Dermis blood vessel endothelial cell (primary cell): ENCODE measurements around the gene WRNIP1. TPM values are rescaled to one million over a fixed set of nuclear protein-coding genes. Genes with fewer than 3 reads are reported as not detected.

Experiments
- DNase-seq: peaks from one replicate; pipeline ENCODE4 v3.0.0; 2010
- total RNA-seq: library from RNA; depleted of rRNA; stranded (reverse); fragments of >200 nt; gene quantifications from 2 replicates; pipeline ENCODE4 v1.2.3, GENCODE V29; 2014

Gene WRNIP1
- total RNA-seq, 1 donor from 2014 or later, result 77.3 TPM

GRCh38 chr6:2807342-2808090, 42.3 kb downstream of the WRNIP1 start:
- DNase-seq, result peak; percentile 68

DNA sequence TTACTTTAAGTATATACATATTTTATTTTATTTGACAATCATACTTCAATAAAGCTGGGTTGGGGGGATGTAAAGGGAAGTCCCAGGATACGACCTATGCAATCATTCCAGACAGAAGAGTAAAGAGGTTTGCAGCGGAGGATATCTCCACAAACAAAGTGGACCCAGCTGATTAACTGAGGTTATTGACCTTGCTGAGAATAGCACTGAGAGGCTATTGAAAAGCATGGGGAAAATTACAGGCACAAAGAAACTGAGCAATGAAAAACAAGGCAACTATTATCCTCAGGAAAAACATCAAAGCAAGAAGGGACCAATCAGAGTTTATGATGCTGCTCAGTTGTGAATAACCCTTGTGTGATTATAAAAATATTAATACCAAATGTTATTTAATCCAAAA, 43.8 kb downstream of the WRNIP1 start:
- DNase-seq, result no peak

GRCh38 chr6:2810092-2810671, 45.0 kb downstream of the WRNIP1 start:
- no peak for DNase-seq

GRCh38 chr6:2812695-2813094, 47.5 kb downstream of the WRNIP1 start:
- DNase-seq, result no peak

DNA sequence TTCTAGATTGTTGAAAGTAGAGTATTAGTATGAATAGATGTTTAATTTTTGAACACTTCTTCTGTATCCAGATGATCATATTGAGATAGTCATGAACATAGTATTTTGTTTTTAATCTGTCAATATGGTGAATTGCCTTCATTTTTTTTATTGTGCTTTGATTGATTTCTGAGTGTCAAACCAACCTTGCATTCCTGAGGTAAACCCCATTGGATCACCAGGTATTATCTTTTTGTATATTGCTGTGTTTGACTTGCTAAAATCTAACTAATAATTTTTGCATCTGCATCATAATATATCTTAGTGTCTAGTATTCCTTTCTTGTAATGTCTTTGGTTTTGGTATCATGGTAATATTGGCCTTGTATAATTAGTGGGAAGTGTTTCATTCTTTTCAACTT, 51.0 kb downstream of the WRNIP1 start:
- DNase-seq, result no peak

DNA sequence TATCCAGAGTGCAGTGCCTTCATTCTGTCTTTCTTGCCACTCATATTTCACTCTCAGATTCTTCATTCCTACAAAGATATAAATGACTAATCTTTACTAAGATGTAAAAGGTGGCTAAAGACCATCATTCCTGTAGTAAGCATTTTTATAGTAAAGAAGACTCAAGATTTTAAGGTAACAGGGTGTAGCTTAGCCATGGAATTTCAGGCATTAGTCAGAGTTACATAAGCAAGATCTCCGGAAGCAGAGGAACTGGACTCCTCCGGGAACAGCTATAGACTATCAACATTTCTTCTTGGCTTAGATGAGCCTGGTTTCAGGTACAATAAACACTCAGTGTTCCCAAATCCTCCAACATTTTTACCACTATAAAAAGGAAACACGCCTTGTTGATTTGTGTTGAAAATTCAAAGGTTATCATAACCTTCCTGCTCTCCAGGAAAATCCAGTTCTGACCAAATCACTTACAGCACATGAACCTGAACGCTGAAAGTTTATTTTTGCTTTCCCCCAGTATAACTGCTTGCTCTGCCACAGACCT, 52.8 kb downstream of the WRNIP1 start:
- DNase-seq, result peak; percentile 78

- peak; percentile 85 for DNase-seq
Measured at GRCh38 chr6:2818593-2818992, 53.4 kb downstream of the WRNIP1 start.

GRCh38 chr6:2819115-2819514, 53.9 kb downstream of the WRNIP1 start:
- DNase-seq, result peak; percentile 22

DNA sequence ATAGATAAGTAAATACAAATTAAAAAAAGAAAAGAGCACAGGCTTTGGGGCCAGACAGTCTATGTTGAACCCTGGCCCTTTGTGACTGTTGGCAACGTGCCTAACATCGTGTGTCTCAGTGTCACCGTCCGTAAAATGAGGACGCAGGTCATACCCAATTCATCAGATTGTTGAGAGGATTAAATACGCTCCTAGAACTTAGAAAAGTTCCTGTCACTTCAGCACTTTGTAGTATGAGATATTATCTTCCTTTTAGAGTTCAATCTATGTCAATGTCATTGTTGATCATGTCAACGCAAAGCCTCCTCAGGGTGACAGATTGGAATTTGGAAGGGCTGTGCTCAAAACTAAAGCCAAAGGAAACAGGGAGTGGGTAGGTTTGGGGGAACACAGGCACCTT, 54.8 kb downstream of the WRNIP1 start:
- DNase-seq, result no peak

- DNase-seq, result peak; percentile 82
Measured at GRCh38 chr6:2820415-2820814, 55.2 kb downstream of the WRNIP1 start.

- no peak for DNase-seq
Measured at GRCh38 chr6:2821554-2821953, 56.4 kb downstream of the WRNIP1 start.

DNA sequence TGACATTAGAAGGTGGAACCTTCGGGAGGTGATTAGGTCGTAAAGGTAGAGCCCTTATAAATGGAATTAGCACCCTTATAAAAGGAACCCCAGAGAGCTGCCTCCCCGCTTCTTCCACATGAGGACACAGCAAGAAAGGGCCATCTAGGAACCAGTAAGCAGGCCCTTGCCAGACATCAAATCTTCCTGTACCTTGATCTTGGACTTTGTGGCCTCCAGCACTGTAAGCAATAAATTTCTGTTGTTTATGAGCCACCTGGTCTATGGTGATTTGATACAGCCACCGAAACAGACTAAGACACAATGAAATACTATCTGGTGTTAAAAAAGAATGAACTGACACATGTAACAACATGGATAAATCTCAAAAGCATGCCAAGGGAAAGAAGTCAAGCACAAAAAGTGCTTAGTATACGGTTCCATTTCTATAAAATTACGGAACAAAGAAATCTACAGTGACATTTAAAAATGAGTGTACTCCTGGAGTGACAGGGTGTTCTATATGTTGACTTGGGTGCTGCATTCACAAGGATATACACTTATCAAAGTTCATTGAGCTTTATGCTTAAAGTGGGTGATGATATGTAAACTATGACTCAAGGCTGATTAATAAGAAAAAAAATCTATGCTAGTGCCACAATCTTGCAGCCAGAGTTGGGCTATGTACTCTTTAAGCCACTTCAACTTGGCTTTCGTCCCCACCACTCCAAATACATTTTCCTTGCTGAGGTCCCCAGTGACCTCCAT, 58.1 kb downstream of the WRNIP1 start:
- no peak for DNase-seq

- DNase-seq, result no peak
Measured at GRCh38 chr6:2826131-2826530, 60.9 kb downstream of the WRNIP1 start.

DNA sequence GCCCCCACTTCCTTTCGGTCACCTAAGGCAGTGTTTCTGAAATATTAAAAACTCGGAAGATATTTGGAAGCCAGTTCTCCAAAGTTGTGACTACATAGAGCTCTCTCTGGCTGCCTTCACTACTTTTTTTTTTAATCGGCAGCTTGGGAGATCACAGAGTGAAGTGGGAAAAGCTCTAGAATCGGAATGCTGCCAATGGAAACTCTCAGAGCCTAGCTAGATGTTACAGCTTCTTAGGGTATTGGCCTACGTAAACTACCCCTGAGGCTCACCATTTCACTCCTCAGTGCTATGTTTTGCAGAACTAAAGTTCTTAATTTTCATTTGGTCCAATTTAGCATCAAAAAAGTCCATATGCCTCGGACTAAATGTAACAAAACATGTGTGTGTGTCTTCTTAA, 61.9 kb downstream of the WRNIP1 start:
- DNase-seq, result no peak

- no peak for DNase-seq
Measured at GRCh38 chr6:2828629-2829028, 63.4 kb downstream of the WRNIP1 start.

DNA sequence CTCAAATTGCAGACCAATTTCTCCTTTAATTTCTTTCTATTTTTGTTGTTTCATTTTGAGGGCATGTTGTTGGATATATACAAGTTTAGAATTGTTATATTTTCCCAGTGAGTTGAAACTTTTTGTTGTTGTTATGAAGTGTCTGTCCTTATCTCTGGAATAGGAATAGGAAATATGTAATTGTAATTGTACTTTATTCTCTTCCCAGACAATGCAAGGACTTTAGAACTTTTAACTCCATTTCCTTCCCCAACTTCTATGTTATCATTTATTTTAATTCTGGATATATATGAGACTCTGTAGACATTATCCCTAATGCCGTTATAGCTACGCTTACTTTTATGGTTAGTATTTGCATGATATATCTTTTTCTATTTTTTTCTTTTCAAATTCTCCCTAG, 64.1 kb downstream of the WRNIP1 start:
- no peak for DNase-seq

DNA sequence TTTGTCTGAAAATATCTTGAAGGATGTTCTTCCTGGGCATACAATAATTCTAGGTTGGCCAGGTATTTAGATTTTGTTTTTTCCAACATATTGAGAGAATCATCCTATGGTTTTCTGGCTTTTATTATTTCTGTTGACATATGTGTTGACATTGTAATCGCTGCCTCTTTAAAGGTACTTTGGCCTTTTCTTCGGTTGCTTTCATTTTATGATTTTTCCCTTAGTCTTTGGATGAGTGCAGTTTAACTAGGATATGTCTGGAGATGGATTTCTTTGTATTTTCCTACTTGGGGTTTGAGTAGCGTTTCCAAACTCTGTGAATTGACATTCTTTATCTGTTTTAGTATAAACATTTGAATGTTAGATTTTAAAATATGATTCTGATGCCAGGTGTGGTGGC, 65.0 kb downstream of the WRNIP1 start:
- DNase-seq, result no peak

DNA sequence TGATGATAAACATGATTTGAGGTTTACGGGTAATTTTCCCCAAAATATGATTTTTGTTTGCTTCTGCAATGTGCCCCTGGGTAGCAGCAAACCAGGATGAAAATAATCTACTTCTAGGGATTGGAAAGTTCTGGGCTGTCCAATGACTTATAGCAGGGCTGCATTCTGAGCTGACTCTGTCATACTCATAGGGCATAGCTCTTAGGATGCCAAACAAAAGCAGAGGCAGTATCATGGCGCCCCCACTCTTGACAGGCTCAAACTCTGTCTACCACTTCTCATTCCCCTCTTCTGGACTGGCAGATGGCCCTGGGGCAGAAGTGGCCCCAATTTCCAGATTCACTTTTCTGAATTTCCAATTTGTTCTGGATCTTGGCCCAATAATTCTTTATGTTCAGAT, 66.2 kb downstream of the WRNIP1 start:
- DNase-seq, result no peak

GRCh38 chr6:2834262-2834661, 69.1 kb downstream of the WRNIP1 start:
- no peak for DNase-seq
